Cardiac septum (tissue), 1 donor: ENCODE data around the gene ATP6V1C2. TPM values are rescaled to one million over a fixed set of nuclear protein-coding genes. Genes with fewer than 3 reads are reported as not detected.

Experiments used
- DNase-seq: peaks from one replicate; pipeline ENCODE4 v3.0.0-alpha.2; 2020; ENCODE audit warnings: low spot score
- intact Hi-C: fragments of 100-400 bp; cut with DNase I; formaldehyde crosslinking; loops from one replicate; pipeline ENCODE4 v1.14.0; 2022
- total RNA-seq: library from RNA; stranded (reverse); fragmentation: NEBNext Ultra II Directional; extraction: Animal tissue kit (Norgen Biotek cat#: 25700); gene quantifications from one replicate; pipeline ENCODE4 v1.2.1, GENCODE V29; 2021
- donor health status: DM: no; HTN: no; CAD: no.

Gene ATP6V1C2
- total RNA-seq, 1 donor from 2014 or later, result 0.24 TPM

DNA sequence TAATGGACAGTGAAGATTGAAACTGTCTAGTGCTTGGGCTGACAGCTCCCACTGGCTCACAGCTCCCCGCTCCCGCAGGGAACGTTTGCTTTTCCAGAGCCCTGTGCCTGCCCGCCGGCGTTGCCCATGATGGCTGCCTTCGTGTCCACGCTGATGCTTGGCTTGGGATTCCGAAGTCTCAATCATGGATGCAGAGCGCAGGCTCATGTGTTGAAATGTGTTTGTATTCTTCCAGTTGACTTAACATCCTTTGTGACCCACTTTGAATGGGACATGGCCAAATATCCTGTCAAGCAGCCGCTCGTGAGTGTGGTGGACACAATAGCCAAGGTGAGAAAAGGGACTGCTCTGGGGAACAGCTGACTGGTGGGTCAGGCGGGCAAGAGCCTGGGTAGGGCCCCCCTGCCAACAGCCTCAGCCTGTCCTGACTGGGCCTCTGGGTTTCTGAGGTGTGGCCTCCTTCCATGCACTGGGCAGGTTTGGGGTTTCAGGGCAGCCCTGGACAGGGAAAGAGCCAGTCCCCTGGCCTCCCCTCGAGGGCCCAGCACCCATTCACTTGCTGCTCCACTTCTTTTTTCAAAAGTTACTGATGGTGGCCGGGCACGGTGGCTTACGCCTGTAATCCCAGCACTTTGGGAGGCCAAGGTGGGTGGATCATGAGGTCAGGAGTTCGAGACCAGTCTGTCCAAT lies 42.8 kb downstream of the ATP6V1C2 start:
- DNase-seq, result no peak
- intact Hi-C loops, result no loop called here

DNA sequence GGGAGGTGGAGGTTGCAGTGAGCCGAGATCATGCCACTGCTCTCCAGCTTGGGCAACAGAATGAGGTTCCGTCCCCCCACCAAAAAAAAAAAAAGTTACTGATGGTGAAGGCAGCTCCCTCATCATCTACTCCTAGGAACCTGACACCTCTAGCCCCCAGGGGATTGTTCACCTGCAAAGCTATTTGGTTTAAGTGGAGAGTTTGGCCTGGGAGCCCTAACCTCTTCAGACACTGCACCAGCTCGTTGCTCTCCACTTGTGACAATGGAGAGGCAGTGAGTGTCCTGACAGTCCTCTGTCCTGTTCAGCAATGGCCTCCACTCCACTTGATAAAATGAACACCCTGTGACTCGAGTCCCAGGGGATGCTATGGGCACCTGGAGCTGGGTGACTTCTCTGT lies 43.5 kb downstream of the ATP6V1C2 start:
- intact Hi-C loops, result no loop called here

DNA sequence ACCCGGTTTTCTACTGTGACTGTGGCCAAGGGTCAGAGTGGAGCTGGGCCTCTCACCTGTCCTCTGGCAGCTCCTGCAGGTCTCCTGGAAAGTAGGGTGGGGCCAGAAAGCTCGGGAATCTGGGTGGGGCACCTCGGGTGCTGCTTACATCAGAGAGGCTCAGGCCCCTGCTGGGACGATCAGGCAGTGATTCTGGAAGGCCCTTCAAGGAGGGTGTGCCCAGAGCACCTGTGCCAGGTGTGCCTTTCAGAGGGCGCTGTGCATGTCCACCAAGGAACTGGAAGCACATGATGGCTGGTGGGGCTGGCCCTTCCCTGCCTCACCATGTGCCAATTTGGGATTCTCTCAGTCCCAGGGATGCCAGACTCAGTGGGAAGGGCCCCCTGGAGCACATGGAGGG lies 44.0 kb downstream of the ATP6V1C2 start:
- intact Hi-C loops, result no loop called here
- DNase-seq, result no peak

More for the DNA sequence above, 43.5 kb downstream of the ATP6V1C2 start:
- no peak for DNase-seq

DNA sequence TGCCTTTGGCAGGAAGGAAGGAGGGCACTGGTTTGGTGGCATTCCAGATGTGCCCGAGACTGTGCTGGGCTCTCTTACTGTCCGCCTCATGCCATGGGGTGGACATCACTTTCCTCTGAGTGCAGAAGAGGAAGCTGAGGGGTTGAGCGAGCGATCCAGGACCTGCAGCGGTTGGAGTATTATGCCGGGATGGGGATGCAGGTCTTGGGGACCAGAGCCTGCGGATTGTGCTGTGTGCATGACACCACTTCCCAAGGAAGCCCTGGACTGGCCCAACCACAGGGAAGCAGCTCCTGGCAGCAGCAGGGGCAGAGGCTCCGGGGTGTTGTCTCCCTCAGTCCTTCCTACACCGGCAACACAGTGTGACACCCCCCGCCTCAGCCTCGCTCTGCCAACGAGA lies 44.5 kb downstream of the ATP6V1C2 start:
- no peak for DNase-seq
- intact Hi-C loops, result no loop called here

DNA sequence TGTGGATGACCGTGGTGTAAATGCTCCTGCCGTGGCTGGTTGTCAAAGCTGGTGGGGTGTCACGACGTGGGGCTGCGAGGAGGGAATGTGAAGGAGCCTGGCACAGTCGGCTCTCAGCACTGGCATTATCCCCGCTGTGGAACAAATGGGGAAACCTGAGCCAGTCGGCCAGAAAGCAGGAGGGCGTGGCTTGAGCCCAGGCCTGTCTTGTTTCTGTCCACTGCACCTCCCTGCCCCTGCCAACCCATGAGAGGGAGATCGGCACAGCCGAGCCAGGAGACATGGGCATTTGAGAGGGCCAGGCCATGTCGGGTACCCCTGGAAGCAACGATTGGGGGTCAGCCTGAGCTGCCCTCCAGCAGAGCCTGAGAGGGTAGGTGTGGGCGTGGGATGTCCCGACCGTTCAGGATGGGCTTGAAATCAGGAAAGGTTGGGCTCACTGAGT lies 46.7 kb downstream of the ATP6V1C2 start:
- DNase-seq, result peak; percentile 68

DNA sequence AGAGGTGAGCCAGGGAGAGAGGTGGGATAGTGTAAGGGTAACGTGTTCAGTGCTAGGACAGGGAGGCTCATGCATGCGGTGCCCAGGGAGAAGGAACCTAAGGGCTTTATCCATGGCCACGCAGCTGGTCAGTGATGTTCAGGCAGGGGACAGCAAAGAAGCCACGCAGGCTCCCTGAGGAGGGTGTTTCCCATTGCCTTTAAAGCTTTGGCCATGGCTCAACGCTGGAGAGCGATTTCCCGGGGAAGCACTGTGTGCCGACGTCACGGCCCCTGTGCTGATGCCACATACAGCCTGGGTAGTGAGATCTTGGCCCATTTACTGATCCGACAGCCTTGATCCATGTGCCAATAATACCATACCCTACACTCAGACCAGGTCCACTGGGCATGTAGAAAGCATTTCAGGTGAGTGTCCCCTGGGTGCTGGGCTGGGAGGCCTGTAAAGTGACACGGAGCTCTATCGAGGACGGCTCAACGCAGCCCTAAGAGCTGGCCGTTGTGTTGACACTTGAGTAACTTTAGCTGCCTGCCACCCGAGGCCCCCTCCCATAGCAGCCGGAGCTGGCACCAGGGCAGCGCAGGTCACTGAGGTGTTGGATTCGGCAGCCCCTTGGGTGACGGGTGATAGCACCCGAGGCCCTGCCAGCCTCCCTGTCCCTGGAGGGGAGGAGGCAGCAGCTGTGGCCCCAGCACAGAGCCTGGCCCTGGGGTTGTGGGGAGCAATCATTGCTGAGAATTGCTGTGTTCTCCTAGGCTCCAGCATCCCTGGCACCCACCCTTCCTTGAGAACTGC lies 49.7 kb downstream of the ATP6V1C2 start:
- DNase-seq, result peak; percentile 57
- intact Hi-C loops, result no loop called here

More for the DNA sequence above, 46.7 kb downstream of the ATP6V1C2 start:
- intact Hi-C loops, result no loop called here

DNA sequence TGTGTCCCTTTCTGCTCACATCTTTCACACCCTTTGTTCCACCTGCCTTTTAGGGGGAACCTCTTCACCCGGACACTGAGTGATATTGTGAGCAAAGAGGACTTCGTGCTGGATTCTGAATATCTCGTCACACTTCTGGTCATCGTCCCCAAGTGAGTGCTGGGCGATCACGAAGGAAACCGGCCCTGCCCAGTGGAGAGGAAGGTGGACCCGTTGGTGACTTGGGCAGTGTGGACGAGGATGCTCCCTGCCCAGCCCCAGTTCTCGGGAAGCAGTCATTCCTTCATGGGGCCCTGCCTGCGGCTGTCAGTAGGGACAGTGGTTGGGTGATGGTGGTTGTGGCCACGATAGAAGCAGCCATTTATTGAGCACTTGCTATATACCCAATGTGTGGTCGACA lies 50.4 kb downstream of the ATP6V1C2 start:
- intact Hi-C loops, result no loop called here

DNA sequence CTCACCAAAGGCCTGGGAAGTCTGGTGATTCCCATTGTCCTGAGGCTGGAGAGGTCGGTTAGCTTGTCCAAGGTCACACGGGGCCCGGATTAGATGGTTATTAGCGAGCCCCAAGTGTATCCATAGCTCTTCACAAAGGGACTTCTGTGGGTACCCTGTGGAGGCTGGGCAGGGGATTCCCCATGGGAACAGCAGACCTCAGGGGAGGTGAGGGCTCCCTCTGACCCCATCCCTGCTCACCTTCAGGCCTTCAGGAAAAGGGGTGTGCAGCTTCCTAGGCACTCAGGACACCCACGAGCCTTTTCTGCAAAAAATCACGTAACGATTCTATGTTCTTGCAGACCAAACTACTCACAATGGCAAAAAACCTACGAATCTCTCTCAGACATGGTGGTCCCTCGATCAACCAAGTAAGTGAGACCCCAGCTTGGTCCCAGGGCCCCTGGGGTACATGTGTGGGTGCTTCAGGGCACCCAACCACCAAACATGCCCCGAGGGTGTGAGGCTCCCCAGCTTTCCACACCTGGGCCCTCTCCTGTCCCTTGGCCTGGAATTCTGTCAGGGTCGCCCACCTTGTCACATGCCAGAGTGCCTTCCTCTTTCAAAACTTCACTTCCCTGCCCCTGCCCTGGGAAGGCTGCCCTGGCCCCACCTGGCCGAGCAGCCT lies 50.9 kb downstream of the ATP6V1C2 start:
- intact Hi-C loops, result no loop called here

More for the DNA sequence above, 50.4 kb downstream of the ATP6V1C2 start:
- peak; percentile 61 for DNase-seq

DNA sequence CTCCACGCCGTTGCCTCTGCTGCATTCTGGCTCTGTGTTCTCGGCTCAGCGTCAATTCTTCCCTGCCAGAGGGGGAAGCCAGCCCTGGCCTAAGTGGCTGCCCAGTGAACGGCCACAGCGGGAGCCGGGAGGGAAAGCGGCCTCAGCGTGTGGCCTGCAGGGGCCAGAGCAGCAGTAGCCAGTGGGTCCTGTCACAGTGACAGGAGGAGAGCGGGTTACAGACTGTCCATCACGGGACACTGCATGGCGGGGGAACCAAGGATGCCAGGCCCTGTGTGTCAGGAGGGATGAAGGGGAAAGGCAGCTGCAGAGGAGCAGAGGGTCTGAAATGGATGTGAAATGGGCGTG lies 51.4 kb downstream of the ATP6V1C2 start:
- DNase-seq, result peak; percentile 71
- intact Hi-C loops, result no loop called here

More for the DNA sequence above, 50.9 kb downstream of the ATP6V1C2 start:
- peak; percentile 73 for DNase-seq

DNA sequence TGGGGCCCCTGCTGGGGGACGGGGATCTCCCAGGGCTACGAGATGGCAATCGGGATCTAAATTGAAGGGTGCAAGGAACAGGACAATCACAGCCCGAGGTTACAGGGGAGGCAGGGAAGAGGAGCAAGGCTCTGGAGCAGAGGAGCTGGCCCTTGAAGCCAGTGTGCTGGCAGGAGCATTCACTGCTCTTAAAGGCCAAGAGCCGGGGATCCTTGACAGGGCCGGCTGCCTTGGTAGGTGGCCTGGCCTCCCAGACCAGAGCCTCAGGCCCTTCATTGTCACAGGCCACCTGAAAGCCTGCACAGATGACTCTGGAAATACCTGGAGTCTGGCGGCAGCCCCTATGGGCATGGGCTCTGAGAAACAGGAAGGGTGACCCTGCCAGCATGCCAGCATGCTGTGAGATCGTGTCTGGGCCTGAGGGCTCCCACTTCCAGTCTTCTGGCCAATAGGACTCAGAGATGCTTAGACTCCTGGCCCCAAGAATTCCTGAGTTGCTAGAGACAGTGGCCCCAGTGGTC lies 52.5 kb downstream of the ATP6V1C2 start:
- peak; percentile 70 for DNase-seq
- intact Hi-C loops, result no loop called here

DNA sequence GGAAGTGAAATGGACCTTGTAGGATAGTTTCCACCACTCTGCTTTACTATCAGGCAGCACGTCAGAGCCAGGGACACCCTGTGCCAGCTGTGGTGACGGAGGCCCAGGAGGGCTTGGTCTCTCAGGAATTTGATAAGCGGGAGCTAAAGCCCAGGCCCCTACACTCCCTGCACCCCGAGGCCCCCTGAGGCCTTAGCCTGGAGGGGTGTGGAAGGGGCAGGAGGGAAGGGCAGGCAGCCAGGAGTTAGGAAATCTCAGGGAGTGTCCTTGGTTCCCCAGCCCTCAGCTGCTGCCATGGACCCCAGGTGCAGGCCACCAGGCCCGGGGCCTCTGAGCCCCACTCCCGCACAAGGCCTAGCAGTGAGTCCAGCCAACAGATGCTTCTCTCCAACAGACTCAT lies 53.0 kb downstream of the ATP6V1C2 start:
- peak; percentile 75 for DNase-seq
- intact Hi-C loops, result no loop called here

DNA sequence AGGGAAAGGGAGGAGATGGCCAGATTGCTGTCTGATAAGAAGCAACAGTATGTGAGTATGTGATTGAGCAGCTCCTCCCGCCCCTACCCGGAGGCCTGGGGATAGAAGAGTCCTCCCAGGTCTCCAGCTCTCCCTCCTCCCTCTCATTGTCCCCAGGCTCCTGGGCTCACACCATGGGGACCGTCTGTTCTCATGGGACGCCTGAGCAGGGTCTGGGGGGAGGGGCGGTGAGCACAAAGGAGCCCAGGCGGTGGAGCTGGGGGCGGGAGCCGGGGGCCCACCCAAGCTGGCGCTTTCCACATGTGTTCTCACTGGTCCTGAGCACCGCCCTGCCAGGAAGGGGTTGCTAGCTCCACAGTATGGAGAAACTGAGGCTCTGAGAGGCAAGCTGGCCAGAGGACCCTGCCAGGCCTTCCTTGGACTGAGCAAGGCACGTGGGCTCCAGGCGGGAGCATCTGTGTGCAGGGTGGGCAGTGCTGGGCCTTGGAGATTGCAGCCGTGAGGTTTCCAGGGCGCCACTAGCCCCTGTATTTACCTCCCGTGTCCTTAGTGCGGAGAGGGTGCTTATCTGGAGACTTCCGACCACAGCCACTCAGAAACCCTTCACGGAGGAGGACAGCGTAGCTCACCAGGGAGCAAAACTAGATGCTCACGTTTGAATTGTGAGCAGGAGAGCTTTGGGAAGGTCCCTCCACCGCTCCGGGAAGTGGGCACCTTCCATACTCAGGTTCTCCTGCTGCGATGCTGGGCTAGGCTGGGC lies 53.8 kb downstream of the ATP6V1C2 start:
- peak; percentile 38 for DNase-seq

DNA sequence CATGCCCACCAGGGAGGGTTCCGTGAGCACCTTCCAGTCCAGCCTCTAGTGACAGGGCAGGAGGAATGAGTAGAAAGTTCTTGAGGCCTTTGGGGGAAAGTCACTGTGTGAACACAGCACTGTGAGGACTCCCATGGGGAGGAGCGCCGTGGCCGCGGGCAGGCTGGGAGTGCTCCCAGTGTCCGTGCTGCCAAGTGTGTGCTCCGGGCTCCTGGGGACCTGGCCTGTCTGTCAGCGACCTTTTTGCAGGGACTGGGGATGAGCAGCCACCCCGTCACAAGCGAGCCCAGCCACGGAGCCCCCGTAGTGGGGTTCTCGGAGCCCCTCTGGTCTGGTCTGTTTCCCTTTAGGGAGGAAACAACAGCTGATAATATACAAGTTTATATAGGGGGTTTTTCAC lies 54.4 kb downstream of the ATP6V1C2 start:
- peak; percentile 39 for DNase-seq
- intact Hi-C loops, result no loop called here

More for the DNA sequence above, 53.8 kb downstream of the ATP6V1C2 start:
- intact Hi-C loops, result no loop called here

DNA sequence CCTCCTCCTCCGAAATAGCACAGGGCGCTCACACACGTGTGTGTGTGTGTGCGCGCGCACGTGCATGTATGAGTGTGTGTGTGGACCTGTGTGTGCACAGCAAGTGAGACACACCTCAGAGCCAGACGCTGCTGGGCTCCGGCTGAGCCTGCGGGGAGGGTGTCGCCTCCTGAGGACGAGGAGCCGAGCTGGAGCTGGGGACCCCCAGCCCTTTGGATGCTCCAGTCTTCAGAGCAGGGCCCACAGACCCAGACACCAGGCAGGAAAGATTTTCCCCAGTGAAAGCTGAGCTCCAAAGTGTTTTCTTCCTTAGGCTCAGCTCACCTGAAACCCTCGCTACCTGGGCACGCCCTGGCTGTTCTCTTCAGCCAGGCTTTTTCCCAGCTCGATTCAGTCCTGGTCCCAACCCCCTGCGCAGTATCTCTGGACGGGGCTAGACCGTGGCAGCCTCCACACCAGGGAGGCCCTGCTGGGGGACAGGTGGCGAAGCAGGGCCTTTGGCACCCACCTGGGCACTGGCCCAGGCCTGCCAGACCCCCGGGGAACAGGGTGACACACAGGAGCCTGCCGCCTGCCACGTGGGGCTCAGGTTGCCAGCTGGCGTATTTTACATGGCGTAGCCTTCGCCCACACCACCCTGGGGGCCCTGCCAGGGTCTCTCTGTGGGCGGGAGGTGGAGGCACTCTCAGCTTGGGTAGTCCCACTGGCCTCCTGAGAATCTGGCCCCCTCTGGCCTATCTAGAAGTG lies 55.0 kb downstream of the ATP6V1C2 start:
- DNase-seq, result peak; percentile 63

DNA sequence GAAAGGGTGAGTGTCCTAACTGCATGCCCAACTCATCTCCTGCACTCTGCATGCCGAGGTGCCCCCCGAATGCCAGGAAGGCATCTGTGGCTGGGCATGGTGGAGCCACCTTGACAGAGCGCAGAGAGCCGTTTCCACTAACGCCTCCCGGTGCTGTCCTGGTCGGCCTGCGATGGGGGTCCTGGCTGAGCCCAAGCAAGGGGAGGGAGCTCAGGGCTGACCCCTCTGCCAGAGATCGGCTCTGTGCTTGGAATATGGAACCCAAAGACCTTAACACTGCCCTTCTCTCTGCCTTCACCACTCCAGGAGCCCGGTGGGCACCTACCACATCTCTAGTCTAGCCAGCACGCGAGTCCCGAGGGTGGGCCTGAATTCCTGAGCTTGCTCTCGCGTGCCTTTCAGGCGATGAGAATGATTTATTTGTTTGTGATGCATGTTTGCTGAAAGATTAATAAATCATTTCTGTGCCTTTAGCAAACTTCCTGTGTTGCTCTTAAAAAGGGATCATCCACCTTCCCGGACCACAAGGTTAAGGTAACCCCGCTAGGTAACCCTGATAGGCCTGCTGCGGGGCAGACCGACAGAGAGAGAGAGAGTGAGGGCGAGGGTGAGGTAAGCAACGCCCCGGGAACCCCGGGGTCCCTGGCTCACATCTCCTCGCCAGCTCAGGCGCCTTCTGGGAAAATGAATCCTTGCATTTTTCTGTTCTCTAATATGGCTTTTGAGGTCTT lies 55.8 kb downstream of the ATP6V1C2 start:
- peak; percentile 50 for DNase-seq
- intact Hi-C loops, result no loop called here

More for the DNA sequence above, 55.0 kb downstream of the ATP6V1C2 start:
- intact Hi-C loops, result no loop called here

DNA sequence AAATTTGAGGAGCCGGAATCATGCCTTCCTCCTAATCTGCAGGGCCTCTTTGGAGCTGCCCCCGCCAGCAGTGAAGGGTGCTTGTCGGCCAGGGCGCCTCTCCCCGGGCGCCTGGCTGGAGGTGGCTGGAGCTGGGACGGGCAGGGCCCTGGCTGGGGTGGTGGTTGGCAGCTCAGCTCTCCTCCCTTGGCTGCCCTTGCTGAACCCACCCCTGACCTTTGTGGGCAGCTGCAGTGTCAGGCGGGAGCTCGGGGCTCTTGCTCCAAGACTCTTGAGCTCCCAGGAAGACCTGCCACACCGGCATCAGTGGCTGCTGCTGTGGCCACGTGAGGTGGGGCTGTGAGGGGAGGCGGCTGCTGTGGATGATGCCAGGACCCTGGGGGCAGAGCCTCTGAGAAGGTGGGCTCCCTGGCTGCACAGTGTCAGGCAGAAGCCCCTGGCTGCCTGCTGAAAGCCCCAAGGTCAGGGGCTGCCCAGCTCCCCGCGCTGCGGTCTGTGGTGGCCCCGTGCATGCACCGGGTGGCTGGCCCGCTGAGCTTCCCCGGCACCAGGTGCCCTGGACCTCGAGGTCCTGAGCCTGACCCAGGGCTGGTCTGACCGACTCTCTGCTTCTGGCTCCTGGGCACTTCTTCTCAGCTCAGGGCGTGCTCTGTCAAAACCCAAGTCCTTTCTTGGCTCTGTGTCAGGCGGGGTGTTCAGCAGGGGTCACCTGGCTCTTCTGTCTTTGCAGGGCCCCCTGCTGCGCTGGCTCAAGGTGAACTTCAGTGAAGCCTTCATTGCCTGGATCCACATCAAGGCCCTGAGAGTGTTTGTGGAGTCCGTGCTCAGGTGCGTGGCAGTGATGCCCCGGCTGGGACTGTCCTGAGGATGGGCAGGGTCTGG lies 56.7 kb downstream of the ATP6V1C2 start:
- peak; percentile 72 for DNase-seq
- intact Hi-C loops, result no loop called here

DNA sequence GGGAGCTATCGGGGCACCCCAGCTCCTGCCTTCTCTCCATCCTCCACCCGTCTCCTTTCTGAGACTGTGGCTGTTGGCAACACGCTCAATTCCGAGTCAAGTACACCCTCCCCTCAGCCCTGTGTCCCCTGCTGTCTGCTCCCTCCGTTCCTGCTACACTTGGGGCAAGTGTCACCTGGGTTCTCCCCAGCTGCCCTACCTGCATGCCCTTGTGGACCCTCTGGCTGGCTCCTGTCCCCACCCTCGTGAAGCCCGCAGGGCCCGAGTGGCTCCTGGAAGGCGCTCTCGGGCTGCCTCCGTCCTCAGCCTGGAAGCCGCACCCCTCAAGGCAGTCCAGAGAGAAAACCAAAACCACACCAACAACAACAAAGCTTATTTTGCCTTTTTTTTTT lies 57.3 kb downstream of the ATP6V1C2 start:
- intact Hi-C loops, result no loop called here
- peak; percentile 63 for DNase-seq
